Stomach (tissue), 4 donors: ENCODE measurements around the gene MRPL50.

Experiments
- CTCF ChIP-seq, 7 experiments: fragments of 450-650 bp in 4 of 7; fragments of 200-600 bp in 3 of 7; sonication (generic) in 3 of 7; IDR thresholded peaks; one replicate each; pipeline ENCODE4 v1.5.1; 2016 to 2019; ENCODE audit warnings: antibody characterized with exemption in 7 of 7, control low read depth in 2 of 7, mild to moderate bottlenecking in 1 of 7
- POLR2A ChIP-seq, 4 donors: fragments of 450-650 bp; IDR thresholded peaks; one replicate each; pipeline ENCODE4 v1.6.1; 2016; ENCODE audit warnings: antibody characterized with exemption in 4 of 4, control low read depth in 2 of 4, mild to moderate bottlenecking in 1 of 4, moderate library complexity in 1 of 4

DNA sequence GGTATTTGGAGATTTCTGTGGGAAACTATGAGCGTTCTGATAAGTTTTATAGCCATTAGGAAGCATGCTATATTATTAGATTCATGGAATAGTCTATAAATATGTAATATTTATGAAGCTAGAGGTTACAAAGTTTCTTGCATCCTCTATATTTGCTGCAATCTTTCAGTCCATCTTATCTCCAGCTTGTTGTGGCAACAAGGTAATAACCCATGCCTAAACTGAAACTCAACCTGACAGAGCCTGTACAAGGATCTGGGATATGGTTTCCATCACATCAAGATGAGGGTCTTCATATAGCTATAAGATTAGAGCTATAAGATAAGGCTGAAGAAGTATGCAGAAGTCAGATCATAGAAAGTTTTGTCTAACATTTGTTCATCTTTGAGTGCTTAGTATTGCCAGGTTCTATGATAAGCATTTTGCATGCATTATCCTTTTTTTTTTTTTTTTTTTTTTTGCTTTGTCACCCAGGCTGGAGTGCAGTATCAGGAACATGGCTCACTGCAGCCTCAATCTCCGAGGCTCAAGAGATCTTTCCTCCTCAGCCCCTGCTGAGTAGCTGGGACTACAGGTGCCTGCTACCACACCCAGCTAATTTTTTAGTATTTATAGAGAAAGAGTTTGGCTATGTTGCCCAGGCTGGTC is 28.4 kb downstream of the MRPL50 start:
- TF ChIP-seq CTCF (IDR thresholded peaks at IDR 0.05) (no peak), POLR2A (IDR thresholded peaks at IDR 0.05) (no peak)
